Lung (tissue), 12 donors: Measurements from ENCODE around the gene SLC25A6. TPM values are rescaled to one million over a fixed set of nuclear protein-coding genes. Genes with fewer than 3 reads are reported as not detected.

Experiments used
- ATAC-seq: fragments of 200-7000 bp; cut with Tn5 transposase; one replicate; pipeline ENCODE4 v1.9.1; 2020; ENCODE audit warnings: moderate number of reproducible peaks; ENCODE audit not compliant: insufficient read depth, low FRiP score
- DNase-seq, 3 donors: peaks; one replicate each; pipeline ENCODE4 v3.0.0-alpha.2; 2013 to 2017
- H3K27ac ChIP-seq, 2 donors: one replicate each; pipeline ENCODE4 v1.5.1; 2013; ENCODE audit warnings: mild to moderate bottlenecking in 2 of 2, moderate library complexity in 2 of 2, control low read depth in 1 of 2, inconsistent platforms in 1 of 2, low read depth in 1 of 2, low read length in 1 of 2
- H3K27me3 ChIP-seq, 3 donors: one replicate each; pipeline ENCODE4 v1.5.1; 2013; ENCODE audit warnings: low read length in 2 of 3; ENCODE audit not compliant: control insufficient read depth in 3 of 3, insufficient read depth in 3 of 3
- H3K36me3 ChIP-seq, 4 donors: one replicate each; pipeline ENCODE4 v1.5.1; 2013; ENCODE audit warnings: low read length in 4 of 4, mild to moderate bottlenecking in 1 of 4, moderate library complexity in 1 of 4; ENCODE audit not compliant: control insufficient read depth in 4 of 4, insufficient read depth in 4 of 4
- H3K4me1 ChIP-seq, 5 donors: one replicate each; pipeline ENCODE4 v1.5.1; 2013; ENCODE audit warnings: low read length in 5 of 5, mild to moderate bottlenecking in 2 of 5, moderate library complexity in 1 of 5; ENCODE audit not compliant: control insufficient read depth in 5 of 5, insufficient read depth in 5 of 5
- H3K4me3 ChIP-seq: one replicate; pipeline ENCODE4 v1.5.1; 2013; ENCODE audit warnings: mild to moderate bottlenecking, control low read depth, moderate library complexity
- H3K9ac ChIP-seq, 2 donors: one replicate each; pipeline ENCODE4 v1.5.1; 2013; ENCODE audit warnings: low read length in 2 of 2, control low read depth in 1 of 2; ENCODE audit not compliant: insufficient read depth in 1 of 2
- H3K9me3 ChIP-seq, 4 donors: one replicate each; pipeline ENCODE4 v1.5.1; 2013; ENCODE audit warnings: low read length in 3 of 4, mild to moderate bottlenecking in 1 of 4, moderate library complexity in 1 of 4; ENCODE audit not compliant: control insufficient read depth in 4 of 4, insufficient read depth in 3 of 4
- CTCF ChIP-seq: IDR thresholded peaks from 2 replicates; pipeline ENCODE4 v1.5.1; 2012; ENCODE audit warnings: mild to moderate bottlenecking; ENCODE audit errors: control extremely low read depth, extremely low read depth
- WGBS, 2 donors: extraction: QIAGEN DNeasy Blood & Tissue Kit; methylation state at CpG; one replicate each; pipeline ENCODE4 v1.1.7; 2013; 5-methylcytosine and 5-hydroxymethylcytosine counted together
- polyA plus RNA-seq, 2 donors: library from polyadenylated mRNA; stranded (reverse); fragments of 200-250 nt; gene quantifications; one replicate each; pipeline ENCODE4 v1.2.1, GENCODE V29; 2013
- total RNA-seq, 2 donors: library from RNA; depleted of rRNA in 1 of 2; stranded (reverse); fragments of >200 nt in 1 of 2; gene quantifications; one replicate each; pipeline ENCODE4 v1.2.1, GENCODE V29; 2014 to 2021
- donor health status: control.
- donor health status: control.
- donor health status: Bipolar disorder and iron deficiency.
- donor health status: healthy.
- donor health status: DM: yes; HTN: yes; CAD: no.

Gene SLC25A6
- total and polyA plus RNA-seq, 4 donors, result 168 to 422 (median 366) TPM

- Histone ChIP-seq H3K4me3 (no peak overlapping the region), H3K9ac (no peak overlapping the region), H3K27ac (no peak overlapping the region), H3K27me3 (no peaks in the 10 kb centered on the region), H3K36me3 (peaks cover 44 to 67% (median 50%) of the 10 kb centered on the region in 4 donors), H3K4me1 (peaks cover 0 to 17% (median 7%) of the 10 kb centered on the region in 5 donors), H3K9me3 (no peaks in the 10 kb centered on the region)
- DNase-seq (no peak), ATAC-seq (no peak)
- TF ChIP-seq CTCF, result no peak
- WGBS, 2 donors, result 90% methylated on average over 4 of the region's 4 CpGs
These were observed 3.3 kb downstream of the SLC25A6 start for GRCh38 chrX:1388651-1389050.

DNA sequence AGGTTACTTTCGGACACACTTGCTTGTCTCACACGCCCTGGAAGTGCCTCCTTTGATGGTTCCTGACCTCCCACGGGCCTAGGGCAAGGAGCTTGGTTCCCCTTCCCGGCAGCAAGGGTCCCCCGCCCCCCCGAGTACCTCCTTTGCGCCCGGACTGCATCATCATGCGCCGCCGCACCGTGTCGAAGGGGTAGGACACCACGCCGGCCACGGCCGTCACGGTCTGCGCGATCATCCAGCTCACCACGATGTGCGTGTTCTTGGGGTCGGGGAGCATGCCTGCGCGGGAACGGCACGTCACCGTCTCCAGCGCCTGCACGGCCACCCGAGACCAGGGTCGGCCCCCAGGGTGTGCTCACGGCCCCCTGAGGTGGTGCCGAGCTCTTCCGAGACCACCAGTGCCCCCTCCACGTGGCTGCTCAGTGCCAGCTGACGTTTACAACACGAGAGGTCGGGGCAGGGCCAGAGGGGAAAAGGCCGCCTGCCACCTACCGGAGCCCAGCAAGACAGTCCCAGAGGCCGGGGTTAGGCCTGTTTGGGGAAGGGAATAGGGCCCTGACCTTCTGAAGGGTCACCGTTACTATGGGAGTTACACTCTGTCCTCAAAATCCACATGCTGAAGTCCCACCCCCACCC lies 4.7 kb downstream of the SLC25A6 start:
- no peak overlapping the region for H3K27ac ChIP-seq
- ATAC-seq (no peak), DNase-seq (no peak)
- H3K27me3 ChIP-seq, result no peaks in the 10 kb centered on the region
- no peak for TF ChIP-seq CTCF
- H3K9me3 ChIP-seq, result no peaks in the 10 kb centered on the region
- H3K4me3 ChIP-seq, result no peak overlapping the region
- H3K4me1 ChIP-seq, result peaks cover 0 to 10% (median 5%) of the 10 kb centered on the region in 5 donors
- H3K36me3 ChIP-seq, result peaks cover 45 to 67% (median 54%) of the 10 kb centered on the region in 4 donors
- WGBS, 2 donors, result 94 to 97% methylated on average over 34 to 43 of the region's 43 CpGs
- H3K9ac ChIP-seq, result no peak overlapping the region

GRCh38 chrX:1386338-1387127 lies 5.4 kb downstream of the SLC25A6 start:
- ATAC-seq, result no peak

More at GRCh38 chrX:1386338-1387127, 5.4 kb downstream of the SLC25A6 start:
- Histone ChIP-seq H3K9ac (no peak overlapping the region), H3K9me3 (no peaks in the 10 kb centered on the region), H3K4me1 (peaks cover 0 to 10% (median 5%) of the 10 kb centered on the region in 5 donors), H3K4me3 (no peak overlapping the region), H3K27ac (no peak overlapping the region), H3K27me3 (no peaks in the 10 kb centered on the region), H3K36me3 (peaks cover 45 to 64% (median 55%) of the 10 kb centered on the region in 4 donors)
- 96 to 97% methylated on average over 36 to 41 of the region's 41 CpGs for WGBS, 2 donors
- DNase-seq, result no peak
- TF ChIP-seq CTCF, result no peak
